ENCODE results near the gene STAB1. TPM values are rescaled to one million over a fixed set of nuclear protein-coding genes. Genes with fewer than 3 reads are reported as not detected.
A peak's percentile ranks its signal among the peaks of the same experiment; 100 is the strongest.

STAB1 gene
- total and polyA plus RNA-seq, 2 donors: 19.5 to 315 TPM

- Histone ChIP-seq H3K36me3 (ENCODE audit: control insufficient read depth in 2 of 2, insufficient read depth in 2 of 2, low read length in 1 of 2) (peaks cover 6 to 18% of the 10 kb centered on the region in 2 donors), H3K4me1 (ENCODE audit: control insufficient read depth in 2 of 2, insufficient read depth in 2 of 2, low read length in 2 of 2) (peaks cover 15 to 29% of the 10 kb centered on the region in 2 donors), H3K4me3 (ENCODE audit: low read length in 2 of 2) (no peak overlapping the region), H3K27me3 (ENCODE audit: control insufficient read depth in 2 of 2, insufficient read depth in 1 of 2, low read length in 1 of 2) (peaks cover 0 to 19% of the 10 kb centered on the region in 2 donors), H3K9me3 (ENCODE audit: control insufficient read depth in 2 of 2, insufficient read depth in 1 of 2, low read length in 1 of 2) (peaks cover 0 to 1% of the 10 kb centered on the region in 2 donors), H3K27ac (ENCODE audit: low read depth in 1 of 2, low read length in 1 of 2) (no peak overlapping the region)
- WGBS: 89% methylated on average over 10 of the region's 10 CpGs
- no peak for DNase-seq (ENCODE audit: low read depth in 6 of 9, low spot score in 9 of 9)
These were observed 36.0 kb downstream of the STAB1 start for GRCh38 chr3:52530918-52531826.

- H3K4me1 ChIP-seq (ENCODE audit: control insufficient read depth in 2 of 2, insufficient read depth in 2 of 2, low read length in 2 of 2): peaks cover 16 to 30% of the 10 kb centered on the region in 2 donors
- DNase-seq (ENCODE audit: low read depth in 6 of 9, low spot score in 9 of 9): no peak
- H3K4me3 ChIP-seq (ENCODE audit: low read length in 2 of 2): peak overlapping the region in 1 of 2 donors; percentile 57
- H3K27ac ChIP-seq (ENCODE audit: low read depth in 1 of 2, low read length in 1 of 2): no peak overlapping the region
- 96% methylated on average over 14 of the region's 14 CpGs for WGBS
- H3K9me3 ChIP-seq (ENCODE audit: control insufficient read depth in 2 of 2, insufficient read depth in 1 of 2, low read length in 1 of 2): peaks cover 0 to 1% of the 10 kb centered on the region in 2 donors
- H3K36me3 ChIP-seq (ENCODE audit: control insufficient read depth in 2 of 2, insufficient read depth in 2 of 2, low read length in 1 of 2): peaks cover 6 to 18% of the 10 kb centered on the region in 2 donors
- peaks cover 0 to 19% of the 10 kb centered on the region in 2 donors for H3K27me3 ChIP-seq (ENCODE audit: control insufficient read depth in 2 of 2, insufficient read depth in 1 of 2, low read length in 1 of 2)
These were observed 36.9 kb downstream of the STAB1 start for GRCh38 chr3:52531860-52532516.

GRCh38 chr3:52532517-52532837, 37.3 kb downstream of the STAB1 start:
- DNase-seq (ENCODE audit: low read depth in 6 of 9, low spot score in 9 of 9): peak in 1 of 9 donors; percentile 20
- WGBS: 41% methylated on average over 5 of the region's 5 CpGs
- Histone ChIP-seq H3K36me3 (ENCODE audit: control insufficient read depth in 2 of 2, insufficient read depth in 2 of 2, low read length in 1 of 2) (peaks cover 6 to 13% of the 10 kb centered on the region in 2 donors), H3K9me3 (ENCODE audit: control insufficient read depth in 2 of 2, insufficient read depth in 1 of 2, low read length in 1 of 2) (peaks cover 0 to 1% of the 10 kb centered on the region in 2 donors), H3K27ac (ENCODE audit: low read depth in 1 of 2, low read length in 1 of 2) (no peak overlapping the region), H3K4me1 (ENCODE audit: control insufficient read depth in 2 of 2, insufficient read depth in 2 of 2, low read length in 2 of 2) (peaks cover 21 to 35% of the 10 kb centered on the region in 2 donors), H3K27me3 (ENCODE audit: control insufficient read depth in 2 of 2, insufficient read depth in 1 of 2, low read length in 1 of 2) (peaks cover 0 to 19% of the 10 kb centered on the region in 2 donors), H3K4me3 (ENCODE audit: low read length in 2 of 2) (peak overlapping the region; percentile 57 to 65)

GRCh38 chr3:52532838-52533622, 37.9 kb downstream of the STAB1 start:
- Histone ChIP-seq H3K4me1 (ENCODE audit: control insufficient read depth in 2 of 2, insufficient read depth in 2 of 2, low read length in 2 of 2) (peaks cover 27 to 40% of the 10 kb centered on the region in 2 donors), H3K27ac (ENCODE audit: low read depth in 1 of 2, low read length in 1 of 2) (no peak overlapping the region), H3K36me3 (ENCODE audit: control insufficient read depth in 2 of 2, insufficient read depth in 2 of 2, low read length in 1 of 2) (peaks cover 2 to 9% of the 10 kb centered on the region in 2 donors), H3K9me3 (ENCODE audit: control insufficient read depth in 2 of 2, insufficient read depth in 1 of 2, low read length in 1 of 2) (peaks cover 0 to 1% of the 10 kb centered on the region in 2 donors), H3K27me3 (ENCODE audit: control insufficient read depth in 2 of 2, insufficient read depth in 1 of 2, low read length in 1 of 2) (peaks cover 0 to 19% of the 10 kb centered on the region in 2 donors), H3K4me3 (ENCODE audit: low read length in 2 of 2) (peak overlapping the region; percentile 57 to 65)
- peak in 1 of 9 donors; percentile 40 for DNase-seq (ENCODE audit: low read depth in 6 of 9, low spot score in 9 of 9)
- 4% methylated on average over 78 of the region's 78 CpGs for WGBS

GRCh38 chr3:52533623-52534280, 38.6 kb downstream of the STAB1 start, which contains the start of gene NT5DC2:
TSS of gene NT5DC2 (minus strand) at chr3:52533857. CDS start at chr3:52533737, 120 bp downstream.
- WGBS: 5% methylated on average over 89 of the region's 91 CpGs
- Histone ChIP-seq H3K9me3 (ENCODE audit: control insufficient read depth in 2 of 2, insufficient read depth in 1 of 2, low read length in 1 of 2) (peaks cover 0 to 1% of the 10 kb centered on the region in 2 donors), H3K27me3 (ENCODE audit: control insufficient read depth in 2 of 2, insufficient read depth in 1 of 2, low read length in 1 of 2) (peaks cover 0 to 19% of the 10 kb centered on the region in 2 donors), H3K4me3 (ENCODE audit: low read length in 2 of 2) (peak within 1 kb of the TSS; percentile 57 to 65), H3K36me3 (ENCODE audit: control insufficient read depth in 2 of 2, insufficient read depth in 2 of 2, low read length in 1 of 2) (peaks cover 0 to 3% of the 10 kb centered on the region in 2 donors), H3K4me1 (ENCODE audit: control insufficient read depth in 2 of 2, insufficient read depth in 2 of 2, low read length in 2 of 2) (peaks cover 31 to 45% of the 10 kb centered on the region in 2 donors), H3K27ac (ENCODE audit: low read depth in 1 of 2, low read length in 1 of 2) (no peak within 1 kb of the TSS)
- peak in 4 of 9 donors; percentile 37 to 66 (median 54) for DNase-seq (ENCODE audit: low read depth in 6 of 9, low spot score in 9 of 9)

- H3K27me3 ChIP-seq (ENCODE audit: control insufficient read depth in 2 of 2, insufficient read depth in 1 of 2, low read length in 1 of 2): peaks cover 0 to 19% of the 10 kb centered on the region in 2 donors
- H3K4me1 ChIP-seq (ENCODE audit: control insufficient read depth in 2 of 2, insufficient read depth in 2 of 2, low read length in 2 of 2): peaks cover 32 to 51% of the 10 kb centered on the region in 2 donors
- 90% methylated on average over 57 of the region's 57 CpGs for WGBS
- peak overlapping the region; percentile 22 to 65 for H3K4me3 ChIP-seq (ENCODE audit: low read length in 2 of 2)
- no peaks in the 10 kb centered on the region for H3K36me3 ChIP-seq (ENCODE audit: control insufficient read depth in 2 of 2, insufficient read depth in 2 of 2, low read length in 1 of 2)
- no peak overlapping the region for H3K27ac ChIP-seq (ENCODE audit: low read depth in 1 of 2, low read length in 1 of 2)
- no peak for DNase-seq (ENCODE audit: low read depth in 6 of 9, low spot score in 9 of 9)
- H3K9me3 ChIP-seq (ENCODE audit: control insufficient read depth in 2 of 2, insufficient read depth in 1 of 2, low read length in 1 of 2): peaks cover 0 to 1% of the 10 kb centered on the region in 2 donors
These were observed 39.4 kb downstream of the STAB1 start for GRCh38 chr3:52534281-52535183.

GRCh38 chr3:52535411-52536111, 40.4 kb downstream of the STAB1 start:
- Histone ChIP-seq H3K27me3 (ENCODE audit: control insufficient read depth in 2 of 2, insufficient read depth in 1 of 2, low read length in 1 of 2) (peaks cover 0 to 19% of the 10 kb centered on the region in 2 donors), H3K36me3 (ENCODE audit: control insufficient read depth in 2 of 2, insufficient read depth in 2 of 2, low read length in 1 of 2) (no peaks in the 10 kb centered on the region), H3K4me3 (ENCODE audit: low read length in 2 of 2) (peak overlapping the region in 1 of 2 donors; percentile 30), H3K4me1 (ENCODE audit: control insufficient read depth in 2 of 2, insufficient read depth in 2 of 2, low read length in 2 of 2) (peaks cover 32 to 51% of the 10 kb centered on the region in 2 donors), H3K27ac (ENCODE audit: low read depth in 1 of 2, low read length in 1 of 2) (no peak overlapping the region), H3K9me3 (ENCODE audit: control insufficient read depth in 2 of 2, insufficient read depth in 1 of 2, low read length in 1 of 2) (peaks cover 0 to 1% of the 10 kb centered on the region in 2 donors)
- WGBS: 93% methylated on average over 19 of the region's 19 CpGs
- DNase-seq (ENCODE audit: low read depth in 6 of 9, low spot score in 9 of 9): peak in 1 of 9 donors; percentile 10

Measured in thymus (tissue), 11 donors.